SK-N-SH treated with all-trans-retinoic acid at 6 μM for 48 hours (cell line): ENCODE results near the gene SPECC1L.

ENCODE experiments used
- SNAI2 ChIP-seq: fragments of 250-450 bp; sonication (Bioruptor Pico); IDR thresholded peaks from 2 replicates; pipeline ENCODE4 v1.5.0; 2020; ENCODE audit warnings: mild to moderate bottlenecking, moderate library complexity
- ZFP3 ChIP-seq: fragments of 250-450 bp; sonication (Bioruptor Pico); IDR thresholded peaks from 2 replicates; pipeline ENCODE4 v1.5.0; 2020; ENCODE audit warnings: mild to moderate bottlenecking, moderate library complexity
- ZFP30 ChIP-seq: fragments of 450-650 bp; formaldehyde crosslinking; IDR thresholded peaks from 2 replicates; pipeline ENCODE4 v1.5.0; 2022; ENCODE audit warnings: mild to moderate bottlenecking, moderate library complexity
- ZNF70 ChIP-seq: fragments of 450-650 bp; formaldehyde crosslinking; IDR thresholded peaks from 2 replicates; pipeline ENCODE4 v1.5.0; 2020; ENCODE audit warnings: mild to moderate bottlenecking, moderate library complexity
- TF ChIP-seq, protein P1 (sequence below): fragments of 250-450 bp; sonication (Bioruptor Pico); IDR thresholded peaks from 2 replicates; pipeline ENCODE4 v1.8.0; 2021; ENCODE audit warnings: low read depth, mild to moderate bottlenecking, moderate library complexity, borderline replicate concordance
- TF ChIP-seq, protein P2 (sequence below): fragments of 250-450 bp; sonication (Bioruptor Pico); IDR thresholded peaks from 2 replicates; pipeline ENCODE4 v1.5.0; 2020; ENCODE audit warnings: mild to moderate bottlenecking, moderate library complexity

DNA sequence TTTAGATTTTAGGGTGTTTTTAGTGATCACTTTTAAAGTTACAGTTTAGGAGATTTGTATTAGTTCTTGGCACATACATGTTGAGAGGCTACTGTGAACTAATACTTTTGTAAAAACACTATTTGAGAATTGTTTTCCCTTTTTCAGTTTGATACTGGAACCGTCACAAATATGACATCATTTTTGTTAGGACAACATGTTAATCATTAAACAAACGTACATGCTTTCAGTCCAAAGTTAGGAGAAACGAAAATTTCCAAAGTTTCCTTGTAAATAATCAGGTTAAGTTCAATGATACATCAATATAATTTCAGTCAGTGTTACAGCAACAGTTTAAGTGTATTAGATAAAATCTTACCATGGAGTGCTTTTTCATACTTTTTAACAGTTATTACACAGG lies 53.1 kb downstream of the SPECC1L start:
- no peak for TF ChIP-seq ZNF70 (CRISPR knock-in tag)
- TF ChIP-seq SNAI2 (CRISPR knock-in tag) = no peak
- no peak for TF ChIP-seq ZFP3 (CRISPR knock-in tag)
- TF ChIP-seq, protein P1, sequence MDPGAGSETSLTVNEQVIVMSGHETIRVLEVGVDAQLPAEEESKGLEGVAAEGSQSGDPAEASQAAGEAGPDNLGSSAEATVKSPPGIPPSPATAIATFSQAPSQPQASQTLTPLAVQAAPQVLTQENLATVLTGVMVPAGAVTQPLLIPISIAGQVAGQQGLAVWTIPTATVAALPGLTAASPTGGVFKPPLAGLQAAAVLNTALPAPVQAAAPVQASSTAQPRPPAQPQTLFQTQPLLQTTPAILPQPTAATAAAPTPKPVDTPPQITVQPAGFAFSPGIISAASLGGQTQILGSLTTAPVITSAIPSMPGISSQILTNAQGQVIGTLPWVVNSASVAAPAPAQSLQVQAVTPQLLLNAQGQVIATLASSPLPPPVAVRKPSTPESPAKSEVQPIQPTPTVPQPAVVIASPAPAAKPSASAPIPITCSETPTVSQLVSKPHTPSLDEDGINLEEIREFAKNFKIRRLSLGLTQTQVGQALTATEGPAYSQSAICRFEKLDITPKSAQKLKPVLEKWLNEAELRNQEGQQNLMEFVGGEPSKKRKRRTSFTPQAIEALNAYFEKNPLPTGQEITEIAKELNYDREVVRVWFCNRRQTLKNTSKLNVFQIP (CRISPR knock-in tag) = no peak
- TF ChIP-seq, protein P2, sequence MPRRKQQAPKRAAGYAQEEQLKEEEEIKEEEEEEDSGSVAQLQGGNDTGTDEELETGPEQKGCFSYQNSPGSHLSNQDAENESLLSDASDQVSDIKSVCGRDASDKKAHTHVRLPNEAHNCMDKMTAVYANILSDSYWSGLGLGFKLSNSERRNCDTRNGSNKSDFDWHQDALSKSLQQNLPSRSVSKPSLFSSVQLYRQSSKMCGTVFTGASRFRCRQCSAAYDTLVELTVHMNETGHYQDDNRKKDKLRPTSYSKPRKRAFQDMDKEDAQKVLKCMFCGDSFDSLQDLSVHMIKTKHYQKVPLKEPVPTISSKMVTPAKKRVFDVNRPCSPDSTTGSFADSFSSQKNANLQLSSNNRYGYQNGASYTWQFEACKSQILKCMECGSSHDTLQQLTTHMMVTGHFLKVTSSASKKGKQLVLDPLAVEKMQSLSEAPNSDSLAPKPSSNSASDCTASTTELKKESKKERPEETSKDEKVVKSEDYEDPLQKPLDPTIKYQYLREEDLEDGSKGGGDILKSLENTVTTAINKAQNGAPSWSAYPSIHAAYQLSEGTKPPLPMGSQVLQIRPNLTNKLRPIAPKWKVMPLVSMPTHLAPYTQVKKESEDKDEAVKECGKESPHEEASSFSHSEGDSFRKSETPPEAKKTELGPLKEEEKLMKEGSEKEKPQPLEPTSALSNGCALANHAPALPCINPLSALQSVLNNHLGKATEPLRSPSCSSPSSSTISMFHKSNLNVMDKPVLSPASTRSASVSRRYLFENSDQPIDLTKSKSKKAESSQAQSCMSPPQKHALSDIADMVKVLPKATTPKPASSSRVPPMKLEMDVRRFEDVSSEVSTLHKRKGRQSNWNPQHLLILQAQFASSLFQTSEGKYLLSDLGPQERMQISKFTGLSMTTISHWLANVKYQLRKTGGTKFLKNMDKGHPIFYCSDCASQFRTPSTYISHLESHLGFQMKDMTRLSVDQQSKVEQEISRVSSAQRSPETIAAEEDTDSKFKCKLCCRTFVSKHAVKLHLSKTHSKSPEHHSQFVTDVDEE (CRISPR knock-in tag) = no peak
- no peak for TF ChIP-seq ZFP30 (CRISPR knock-in tag)
